WTC11 (cell line): Measurements from ENCODE around the gene HMX1. TPM values are rescaled to one million over a fixed set of nuclear protein-coding genes. Genes with fewer than 3 reads are reported as not detected.

Source experiments
- ATAC-seq: fragments of 200-7000 bp; cut with Tn5 transposase; 2 replicates; pipeline ENCODE4 v1.10.0; 2021; ENCODE audit warnings: mild to moderate bottlenecking, moderate library complexity
- CTCF ChIA-PET: fragments of 300-600 bp; sonication (Branson Sonifier 250); formaldehyde crosslinking; loops from one replicate; lab custom pipeline; 2021; ENCODE audit warnings: antibody characterized with exemption; lab: Charles Lee
- POLR2A ChIA-PET: fragments of 350-600 bp; sonication (Branson Sonifier 250); formaldehyde crosslinking; loops from one replicate; lab custom pipeline; 2021; ENCODE audit warnings: antibody characterized with exemption; lab: Charles Lee
- DNase-seq: peaks from one replicate; pipeline ENCODE4 v3.0.0; 2021; ENCODE audit warnings: low spot score
- H3K27ac Mint-ChIP-seq: 2 replicates; pipeline ENCODE4 v1.8.0; 2021; ENCODE audit warnings: mixed read lengths
- H3K27me3 Mint-ChIP-seq: 2 replicates; pipeline ENCODE4 v1.8.0; 2021; ENCODE audit warnings: low read depth, mild to moderate bottlenecking, moderate library complexity, mixed read lengths
- H3K36me3 Mint-ChIP-seq: 2 replicates; pipeline ENCODE4 v1.8.0; 2021; ENCODE audit warnings: mixed read lengths
- H3K4me1 Mint-ChIP-seq: 2 replicates; pipeline ENCODE4 v1.8.0; 2022; ENCODE audit warnings: mixed read lengths
- H3K4me3 Mint-ChIP-seq: 2 replicates; pipeline ENCODE4 v1.8.0; 2021; ENCODE audit warnings: mild to moderate bottlenecking, moderate library complexity, mixed read lengths
- H3K9me3 Mint-ChIP-seq: 2 replicates; pipeline ENCODE4 v1.8.0; 2021; ENCODE audit warnings: mixed read lengths
- AFF4 ChIP-seq: sonication (generic); formaldehyde crosslinking; IDR thresholded peaks from 2 replicates; pipeline ENCODE4 v1.8.1; 2023; ENCODE audit warnings: mild to moderate bottlenecking, missing genetic modification reagents, borderline replicate concordance
- ATF2 ChIP-seq: sonication (generic); formaldehyde crosslinking; IDR thresholded peaks from 2 replicates; pipeline ENCODE4 v1.8.1; 2022; ENCODE audit warnings: low read depth, missing genetic modification reagents, borderline replicate concordance
- ATF6 ChIP-seq: sonication (generic); formaldehyde crosslinking; IDR thresholded peaks from 2 replicates; pipeline ENCODE4 v1.8.1; 2023; ENCODE audit warnings: mild to moderate bottlenecking, missing genetic modification reagents
- CDX4 ChIP-seq: fragments of 250-450 bp; sonication (Bioruptor Pico); IDR thresholded peaks from 2 replicates; pipeline ENCODE4 v1.9.0; 2021; ENCODE audit warnings: moderate library complexity, mild to moderate bottlenecking, inconsistent platforms, borderline replicate concordance
- CREB1 ChIP-seq: sonication (generic); formaldehyde crosslinking; IDR thresholded peaks from 2 replicates; pipeline ENCODE4 v1.8.0; 2023; ENCODE audit warnings: mild to moderate bottlenecking, missing genetic modification reagents
- E2F5 ChIP-seq: sonication (generic); formaldehyde crosslinking; IDR thresholded peaks from 2 replicates; pipeline ENCODE4 v1.8.1; 2022; ENCODE audit warnings: mild to moderate bottlenecking, moderate library complexity, missing genetic modification reagents
- ELF4 ChIP-seq: sonication (generic); formaldehyde crosslinking; IDR thresholded peaks from 2 replicates; pipeline ENCODE4 v1.8.1; 2022; ENCODE audit warnings: low read depth, mild to moderate bottlenecking, moderate library complexity, missing genetic modification reagents
- ESRRA ChIP-seq: sonication (generic); formaldehyde crosslinking; IDR thresholded peaks from 2 replicates; pipeline ENCODE4 v1.8.1; 2022; ENCODE audit warnings: mild to moderate bottlenecking, missing genetic modification reagents, borderline replicate concordance
- GTF2I ChIP-seq: fragments of 250-450 bp; sonication (Bioruptor Pico); conservative IDR thresholded peaks from 2 replicates; pipeline ENCODE4 v1.4.0; 2021; ENCODE audit warnings: mild to moderate bottlenecking
- HMGXB4 ChIP-seq: sonication (generic); formaldehyde crosslinking; IDR thresholded peaks from 2 replicates; pipeline ENCODE4 v1.8.1; 2023; ENCODE audit warnings: mild to moderate bottlenecking, moderate library complexity, missing genetic modification reagents
- KAT7 ChIP-seq: sonication (generic); formaldehyde crosslinking; IDR thresholded peaks from 2 replicates; pipeline ENCODE4 v1.8.1; 2023; ENCODE audit warnings: missing genetic modification reagents, mild to moderate bottlenecking, borderline replicate concordance
- MAX ChIP-seq: sonication (generic); formaldehyde crosslinking; IDR thresholded peaks from 2 replicates; pipeline ENCODE4 v1.8.0; 2022; ENCODE audit warnings: mild to moderate bottlenecking, missing genetic modification reagents
- MYBL2 ChIP-seq: sonication (generic); formaldehyde crosslinking; IDR thresholded peaks from 2 replicates; pipeline ENCODE4 v1.8.1; 2023; ENCODE audit warnings: mild to moderate bottlenecking, moderate library complexity, missing genetic modification reagents
- NFATC4 ChIP-seq: fragments of 250-450 bp; sonication (Bioruptor Pico); IDR thresholded peaks from 2 replicates; pipeline ENCODE4 v1.9.0; 2021; ENCODE audit warnings: mild to moderate bottlenecking
- NFE2L1 ChIP-seq: sonication (generic); formaldehyde crosslinking; IDR thresholded peaks from 2 replicates; pipeline ENCODE4 v1.8.1; 2023; ENCODE audit warnings: missing genetic modification reagents
- NR2C2 ChIP-seq: sonication (generic); formaldehyde crosslinking; IDR thresholded peaks from 2 replicates; pipeline ENCODE4 v1.8.0; 2022; ENCODE audit warnings: mild to moderate bottlenecking, missing genetic modification reagents
- OVOL2 ChIP-seq: fragments of 250-450 bp; sonication (Bioruptor Pico); IDR thresholded peaks from 2 replicates; pipeline ENCODE4 v1.9.0; 2021; ENCODE audit warnings: mild to moderate bottlenecking, borderline replicate concordance
- PREB ChIP-seq: sonication (generic); formaldehyde crosslinking; IDR thresholded peaks from 2 replicates; pipeline ENCODE4 v1.8.1; 2022; ENCODE audit warnings: mild to moderate bottlenecking, missing genetic modification reagents, moderate library complexity, borderline replicate concordance
- ZBTB21 ChIP-seq: sonication (generic); formaldehyde crosslinking; IDR thresholded peaks from 2 replicates; pipeline ENCODE4 v1.8.1; 2023; ENCODE audit warnings: mild to moderate bottlenecking, missing genetic modification reagents, borderline replicate concordance
- total RNA-seq: library from RNA; stranded (reverse); gene quantifications from 3 replicates; pipeline ENCODE4 v1.2.3, GENCODE V29; 2021

HMX1 gene
- total RNA-seq, 1 experiment from 2014 or later, result 10.0 TPM

- TF ChIP-seq AFF4, result no peak
- no peak for TF ChIP-seq ATF6 (CRISPR knock-in tag)
- no peak for TF ChIP-seq KAT7
- TF ChIP-seq NR2C2 (CRISPR knock-in tag), result no peak
- no peak for TF ChIP-seq PREB (CRISPR knock-in tag)
- no peak for TF ChIP-seq ATF2 (CRISPR knock-in tag)
- no peak for TF ChIP-seq OVOL2 (CRISPR knock-in tag)
- TF ChIP-seq MAX (CRISPR knock-in tag), result no peak
Observed at GRCh38 chr4:8905226-8905772, 33.7 kb upstream of the HMX1 start (continued).

- POLR2A ChIA-PET, result no interaction called here
- no peak for DNase-seq
- TF ChIP-seq ESRRA, result no peak
- no peak for TF ChIP-seq ATF2 (CRISPR knock-in tag)
- TF ChIP-seq CREB1 (CRISPR knock-in tag), result no peak
- no peak for TF ChIP-seq MYBL2 (CRISPR knock-in tag)
- TF ChIP-seq E2F5, result no peak
- no peak for TF ChIP-seq NFATC4 (CRISPR knock-in tag)
- TF ChIP-seq ATF6 (CRISPR knock-in tag), result no peak
- TF ChIP-seq ZBTB21 (CRISPR knock-in tag), result no peak
- TF ChIP-seq GTF2I (CRISPR knock-in tag), result no peak
- no peak for TF ChIP-seq ELF4 (CRISPR knock-in tag)
- TF ChIP-seq HMGXB4, result no peak
- TF ChIP-seq NFE2L1, result no peak
- no peak for TF ChIP-seq CDX4 (CRISPR knock-in tag)
Observed at GRCh38 chr4:8904666-8905065, 33.0 kb upstream of the HMX1 start.

More at GRCh38 chr4:8904666-8905065, 33.0 kb upstream of the HMX1 start:
- CTCF ChIA-PET, result interaction anchor here (1.8 kb wide), 1 partner anchor 13 kb away, joined by 8 read pairs; no protein-coding TSS in a partner anchor
- Mint-ChIP-seq H3K4me3 (no peak overlapping the region), H3K27me3 (peaks cover 22% of the 10 kb centered on the region), H3K9me3 (peaks cover 29% of the 10 kb centered on the region), H3K36me3 (peaks cover 21% of the 10 kb centered on the region), H3K4me1 (no peaks in the 10 kb centered on the region), H3K27ac (no peak overlapping the region)
- no peak for ATAC-seq
